NCI-H2029 (cell line): ENCODE data around the gene NR3C1.

Experiments
- DNase-seq: peaks from one replicate; lab custom pipeline; 2025; lab: John Stamatoyannopoulos, UW

NR3C1 gene

GRCh38 chr5:143425835-143426234 lies 22.3 kb upstream of the NR3C1 start:
- DNase-seq = no peak

DNA sequence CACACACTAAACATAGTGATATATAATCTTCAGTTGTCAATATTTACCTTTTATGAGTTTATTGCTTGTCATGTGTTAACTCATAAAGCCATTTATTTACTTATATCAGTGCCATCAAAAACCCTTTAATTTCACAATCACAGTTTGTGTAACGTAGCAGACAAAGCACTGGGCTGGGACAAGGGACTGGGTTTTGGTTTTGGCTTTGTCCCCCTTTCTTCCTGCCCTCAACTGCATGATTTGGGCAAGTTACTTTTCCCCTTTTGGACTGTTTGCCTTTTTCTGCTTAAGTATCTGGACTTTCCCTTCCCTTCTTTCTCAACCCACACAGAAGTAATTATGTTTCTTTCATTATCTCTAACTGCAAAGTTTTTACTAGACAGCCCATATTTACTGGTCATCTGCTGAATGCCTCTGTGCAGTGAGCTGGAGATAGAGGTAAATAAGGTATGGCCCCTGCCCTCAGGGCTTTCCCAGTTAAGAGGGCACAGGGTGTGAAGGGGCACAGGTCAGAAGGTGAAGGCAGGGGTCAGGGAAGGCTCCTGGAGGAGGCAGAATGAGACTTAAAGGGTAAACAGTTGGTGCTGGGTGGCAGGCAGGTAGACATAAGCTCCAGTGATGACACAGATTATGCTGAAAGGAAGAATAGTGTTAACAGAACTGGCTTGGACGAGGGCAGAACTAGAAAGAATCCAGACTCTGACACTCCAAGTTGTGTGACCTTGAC lies 14.8 kb upstream of the NR3C1 start:
- no peak for DNase-seq

DNA sequence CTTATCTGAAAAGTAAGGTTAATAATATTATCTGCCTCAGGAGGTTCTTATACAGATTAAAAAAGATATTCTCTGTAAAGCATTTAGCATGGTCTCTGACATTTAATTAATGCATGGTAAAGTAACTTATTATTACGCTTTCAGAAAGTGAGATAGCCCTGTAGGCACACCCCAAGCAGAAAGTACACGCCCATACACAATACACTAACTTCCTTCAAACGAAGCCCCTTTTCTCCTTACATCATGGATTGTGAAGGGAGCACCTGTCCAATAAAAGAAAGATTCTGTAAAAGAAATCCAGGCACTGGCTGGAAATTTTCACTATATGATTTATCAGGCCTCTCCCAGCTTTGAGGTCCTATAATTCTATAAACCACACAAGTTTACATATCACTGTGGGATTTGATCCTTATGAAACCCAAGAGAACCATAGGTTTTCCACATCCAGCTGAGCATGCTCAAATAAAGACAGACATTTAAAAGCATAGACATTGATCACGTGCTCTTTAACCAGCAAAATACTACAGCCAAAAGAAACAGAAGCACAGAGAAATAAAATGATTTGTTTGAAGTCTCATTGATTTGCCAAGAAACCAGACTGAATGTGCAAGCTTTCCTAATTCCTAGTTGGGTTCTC lies 14.1 kb upstream of the NR3C1 start:
- no peak for DNase-seq

GRCh38 chr5:143416411-143416810 lies 12.9 kb upstream of the NR3C1 start:
- DNase-seq = no peak

- no peak for DNase-seq
These were observed 10.6 kb upstream of the NR3C1 start for GRCh38 chr5:143413958-143414669.

DNA sequence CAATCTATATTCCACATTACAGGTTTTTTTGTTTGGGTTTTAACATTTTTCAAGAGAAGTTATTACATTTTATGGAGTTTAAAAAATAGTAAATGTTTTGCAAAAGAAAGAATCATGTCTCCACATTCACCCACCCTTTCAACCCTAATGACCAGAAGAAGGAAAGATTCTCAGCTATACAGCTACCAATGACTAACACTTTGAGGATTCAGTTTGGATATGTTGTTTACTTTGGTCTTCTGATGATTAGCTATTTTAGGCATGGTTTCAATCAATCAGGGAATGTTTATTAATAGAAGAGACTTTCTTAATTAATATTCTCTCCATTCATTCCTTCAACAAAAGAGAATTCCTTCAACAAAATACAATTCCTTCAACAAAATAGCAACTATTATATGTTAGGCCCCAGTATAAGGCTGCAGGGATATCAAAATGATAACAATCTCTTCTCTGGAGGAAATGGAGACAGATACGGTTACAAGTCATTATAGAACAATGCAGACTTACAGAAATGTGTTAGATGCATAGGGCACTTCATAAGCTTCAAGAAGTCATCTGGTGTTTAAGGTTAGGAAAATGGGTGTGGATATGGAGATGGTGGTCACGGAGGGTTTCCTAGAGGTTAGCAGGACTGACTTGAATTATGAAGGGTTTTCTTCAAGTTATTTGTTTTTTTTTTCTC lies 9.3 kb upstream of the NR3C1 start:
- no peak for DNase-seq

- DNase-seq = no peak
These were observed 6.4 kb upstream of the NR3C1 start for GRCh38 chr5:143409926-143410325.

- no peak for DNase-seq
These were observed 2.9 kb upstream of the NR3C1 start for GRCh38 chr5:143406408-143406807.

GRCh38 chr5:143405849-143406098 lies 2.3 kb upstream of the NR3C1 start:
- DNase-seq = no peak

- peak; percentile 67 for DNase-seq
These were observed 1.8 kb upstream of the NR3C1 start for GRCh38 chr5:143405063-143405848.

DNA sequence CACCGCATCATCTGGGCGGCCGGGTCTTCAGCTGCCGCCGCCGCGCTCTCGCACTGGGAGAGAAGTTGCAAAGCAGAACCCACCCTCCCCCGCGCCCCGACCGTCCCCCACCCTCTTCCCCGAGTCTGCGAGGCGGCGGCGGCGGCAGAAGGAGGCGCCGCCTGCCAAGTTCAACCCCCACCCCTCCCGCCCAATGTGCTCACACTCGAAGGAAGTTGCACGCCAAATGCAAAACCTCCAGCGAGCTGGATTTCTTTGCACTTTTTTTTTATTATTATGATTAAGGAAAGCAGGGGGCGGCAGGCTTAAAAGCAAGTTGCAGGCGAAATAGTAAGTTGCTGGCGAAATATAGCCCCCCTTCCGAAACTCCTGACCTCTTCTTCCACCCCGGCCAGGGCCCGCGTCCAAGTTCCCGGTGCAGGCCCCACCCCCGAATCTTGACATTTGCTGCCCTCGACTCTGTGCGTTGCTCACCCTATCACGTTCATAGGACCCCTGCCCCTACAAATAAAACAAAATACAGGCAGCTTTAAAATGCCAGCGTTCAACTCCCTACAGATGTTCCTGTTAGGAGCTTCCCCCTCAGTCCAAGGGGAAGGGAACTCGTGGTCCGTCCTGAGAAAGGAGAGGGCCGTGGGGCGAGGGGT lies 1.1 kb upstream of the NR3C1 start:
- peak; percentile 27 for DNase-seq

GRCh38 chr5:143403334-143403592 lies 223 bp downstream of the NR3C1 start:
- no peak for DNase-seq

DNA sequence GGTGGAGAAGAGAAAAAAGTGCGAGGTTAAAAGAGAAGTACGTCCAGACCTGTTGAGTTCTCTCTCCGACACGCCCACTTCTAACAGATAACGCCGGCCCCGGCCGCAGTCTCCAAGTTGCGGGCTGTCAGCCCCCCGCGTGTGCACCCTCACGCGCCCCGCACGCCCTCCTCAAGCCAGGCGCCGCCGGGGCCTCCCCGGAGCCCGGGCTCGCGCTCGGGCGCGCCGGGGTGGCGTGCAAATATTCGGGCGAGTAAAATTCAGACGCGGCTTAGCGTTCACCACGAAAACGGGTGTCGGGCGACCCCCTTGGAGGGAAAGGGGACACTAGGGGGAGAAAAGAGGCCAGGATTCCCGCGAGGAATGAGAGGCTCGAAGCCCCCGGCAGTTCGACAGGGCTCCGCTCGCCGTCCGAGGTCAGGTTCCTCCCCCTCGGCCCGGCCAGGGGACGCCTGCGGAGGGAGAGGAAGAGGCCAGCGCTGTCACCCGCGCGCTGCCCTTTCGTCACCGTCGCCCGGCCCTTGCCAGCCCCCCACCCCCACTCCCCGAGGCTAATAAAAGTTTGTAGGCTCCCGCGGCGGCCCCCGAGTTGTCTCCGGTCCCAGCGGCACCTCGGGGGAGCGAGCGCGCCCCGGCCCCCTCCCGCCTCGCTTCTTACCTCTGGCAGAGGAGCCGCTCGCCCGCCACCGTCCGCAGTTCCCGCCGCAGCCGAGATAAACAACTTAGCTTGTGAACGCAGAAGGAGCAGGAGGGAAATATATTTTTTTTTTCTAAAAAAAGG lies 743 bp downstream of the NR3C1 start:
- peak; percentile 43 for DNase-seq

- no peak for DNase-seq
These were observed 1.4 kb downstream of the NR3C1 start for GRCh38 chr5:143402017-143402552.

DNA sequence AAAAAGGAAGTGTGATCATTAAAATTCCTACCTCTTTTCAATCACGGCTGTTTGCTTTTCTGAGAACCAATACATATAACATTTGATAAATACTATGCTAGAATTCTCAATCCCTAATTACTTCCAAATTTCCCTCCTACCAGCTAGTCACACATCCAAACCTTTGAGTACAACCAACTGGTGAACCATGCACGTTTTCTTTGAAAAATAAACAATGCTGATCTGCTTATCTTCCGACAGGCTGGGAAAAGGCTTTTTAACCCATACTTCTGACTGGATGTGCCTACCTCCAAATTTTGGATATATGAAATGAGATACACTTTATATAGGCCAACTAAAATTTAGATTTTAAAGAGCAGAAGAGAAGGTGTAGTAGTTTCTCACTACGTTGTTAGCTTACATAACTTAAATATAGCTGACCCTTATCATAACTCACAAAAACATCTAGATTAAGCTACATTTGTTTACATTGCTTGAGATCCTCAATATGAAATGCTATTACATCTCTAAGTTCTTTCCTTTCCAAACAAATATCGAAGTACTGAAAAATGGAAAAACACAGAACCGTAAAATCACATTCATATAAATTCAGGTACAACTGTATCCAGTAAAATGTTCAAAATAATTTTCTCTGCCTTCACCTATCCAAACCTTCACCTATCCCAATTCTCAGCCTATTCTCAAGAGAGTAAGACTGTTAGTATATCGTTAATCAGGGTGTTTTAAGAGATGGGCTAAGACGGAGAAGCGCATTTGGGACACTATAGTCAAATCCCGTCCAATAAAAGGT lies 2.1 kb downstream of the NR3C1 start:
- DNase-seq = no peak

- DNase-seq = no peak
These were observed 2.8 kb downstream of the NR3C1 start for GRCh38 chr5:143400541-143401226.

DNA sequence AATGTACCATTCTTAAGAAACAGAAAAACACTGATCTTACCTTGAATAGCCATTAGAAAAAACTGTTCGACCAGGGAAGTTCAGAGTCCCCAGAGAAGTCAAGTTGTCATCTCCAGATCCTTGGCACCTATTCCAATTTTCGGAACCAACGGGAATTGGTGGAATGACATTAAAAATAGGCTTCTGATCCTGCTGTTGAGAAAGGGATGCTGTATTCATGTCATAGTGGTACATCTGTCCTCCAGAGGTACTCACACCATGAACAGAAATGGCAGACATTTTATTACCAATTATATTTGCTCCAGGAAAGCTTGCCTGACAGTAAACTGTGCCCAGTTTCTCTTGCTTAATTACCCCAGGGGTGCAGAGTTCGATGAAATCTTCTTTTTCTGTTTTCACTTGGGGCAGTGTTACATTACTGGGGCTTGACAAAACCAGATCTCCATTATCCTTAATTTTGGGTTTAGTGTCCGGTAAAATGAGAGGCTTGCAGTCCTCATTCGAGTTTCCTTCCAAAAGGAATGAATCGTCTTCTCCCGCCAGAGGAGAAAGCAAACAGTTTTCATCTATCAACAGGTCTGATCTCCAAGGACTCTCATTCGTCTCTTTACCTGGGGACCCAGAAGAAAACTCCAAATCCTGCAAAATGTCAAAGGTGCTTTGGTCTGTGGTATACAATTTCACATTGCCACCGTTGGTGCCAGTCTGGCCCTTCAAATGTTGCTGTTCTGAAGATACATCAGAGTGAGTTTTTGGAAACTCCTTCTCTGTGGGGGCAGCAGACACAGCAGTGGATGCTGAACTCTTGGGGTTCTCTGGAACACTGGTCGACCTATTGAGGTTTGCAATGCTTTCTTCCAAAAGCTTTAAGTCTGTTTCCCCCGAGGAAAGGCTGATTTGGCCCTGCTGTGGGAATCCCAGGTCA lies 3.6 kb downstream of the NR3C1 start:
- DNase-seq = no peak
